NB4 (cell line): ENCODE data around the gene ATP5MC2.

Source experiments
- DNase-seq: peaks from one replicate; pipeline ENCODE4 v3.0.0; 2010; ENCODE audit warnings: low read depth
- H3K4me3 ChIP-seq: one replicate; pipeline ENCODE4 v1.5.1; 2011; ENCODE audit warnings: mild to moderate bottlenecking, low read depth, low read length, moderate library complexity
- MYC ChIP-seq: IDR thresholded peaks from 2 replicates; pipeline ENCODE4 v1.6.1; 2011; ENCODE audit warnings: low read depth, low read length
- POLR2A ChIP-seq: IDR thresholded peaks from 2 replicates; pipeline ENCODE4 v1.6.1; 2011; ENCODE audit warnings: mild to moderate bottlenecking; ENCODE audit not compliant: insufficient read length; ENCODE audit errors: extremely low read depth
- TF ChIP-seq, protein P1 (sequence below): IDR thresholded peaks from one replicate; pipeline ENCODE4 v1.5.1; 2012; ENCODE audit warnings: low read depth, low read length
- TF ChIP-seq, protein P2 (sequence below): IDR thresholded peaks from 2 replicates; pipeline ENCODE4 v1.6.1; 2011; ENCODE audit warnings: low read depth, low read length

Gene ATP5MC2

GRCh38 chr12:53714004-53714403, 38.1 kb upstream of the ATP5MC2 start:
- DNase-seq: no peak
- no peak overlapping the region for H3K4me3 ChIP-seq
- TF ChIP-seq POLR2A: no peak
- TF ChIP-seq, protein P1, sequence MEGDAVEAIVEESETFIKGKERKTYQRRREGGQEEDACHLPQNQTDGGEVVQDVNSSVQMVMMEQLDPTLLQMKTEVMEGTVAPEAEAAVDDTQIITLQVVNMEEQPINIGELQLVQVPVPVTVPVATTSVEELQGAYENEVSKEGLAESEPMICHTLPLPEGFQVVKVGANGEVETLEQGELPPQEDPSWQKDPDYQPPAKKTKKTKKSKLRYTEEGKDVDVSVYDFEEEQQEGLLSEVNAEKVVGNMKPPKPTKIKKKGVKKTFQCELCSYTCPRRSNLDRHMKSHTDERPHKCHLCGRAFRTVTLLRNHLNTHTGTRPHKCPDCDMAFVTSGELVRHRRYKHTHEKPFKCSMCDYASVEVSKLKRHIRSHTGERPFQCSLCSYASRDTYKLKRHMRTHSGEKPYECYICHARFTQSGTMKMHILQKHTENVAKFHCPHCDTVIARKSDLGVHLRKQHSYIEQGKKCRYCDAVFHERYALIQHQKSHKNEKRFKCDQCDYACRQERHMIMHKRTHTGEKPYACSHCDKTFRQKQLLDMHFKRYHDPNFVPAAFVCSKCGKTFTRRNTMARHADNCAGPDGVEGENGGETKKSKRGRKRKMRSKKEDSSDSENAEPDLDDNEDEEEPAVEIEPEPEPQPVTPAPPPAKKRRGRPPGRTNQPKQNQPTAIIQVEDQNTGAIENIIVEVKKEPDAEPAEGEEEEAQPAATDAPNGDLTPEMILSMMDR: no peak

GRCh38 chr12:53713516-53713915, 37.6 kb upstream of the ATP5MC2 start:
- no peak overlapping the region for H3K4me3 ChIP-seq
- DNase-seq: no peak
- no peak for TF ChIP-seq POLR2A
- TF ChIP-seq, protein P2, sequence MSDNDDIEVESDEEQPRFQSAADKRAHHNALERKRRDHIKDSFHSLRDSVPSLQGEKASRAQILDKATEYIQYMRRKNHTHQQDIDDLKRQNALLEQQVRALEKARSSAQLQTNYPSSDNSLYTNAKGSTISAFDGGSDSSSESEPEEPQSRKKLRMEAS: no peak
- TF ChIP-seq, protein P1: no peak
- no peak for TF ChIP-seq MYC

DNA sequence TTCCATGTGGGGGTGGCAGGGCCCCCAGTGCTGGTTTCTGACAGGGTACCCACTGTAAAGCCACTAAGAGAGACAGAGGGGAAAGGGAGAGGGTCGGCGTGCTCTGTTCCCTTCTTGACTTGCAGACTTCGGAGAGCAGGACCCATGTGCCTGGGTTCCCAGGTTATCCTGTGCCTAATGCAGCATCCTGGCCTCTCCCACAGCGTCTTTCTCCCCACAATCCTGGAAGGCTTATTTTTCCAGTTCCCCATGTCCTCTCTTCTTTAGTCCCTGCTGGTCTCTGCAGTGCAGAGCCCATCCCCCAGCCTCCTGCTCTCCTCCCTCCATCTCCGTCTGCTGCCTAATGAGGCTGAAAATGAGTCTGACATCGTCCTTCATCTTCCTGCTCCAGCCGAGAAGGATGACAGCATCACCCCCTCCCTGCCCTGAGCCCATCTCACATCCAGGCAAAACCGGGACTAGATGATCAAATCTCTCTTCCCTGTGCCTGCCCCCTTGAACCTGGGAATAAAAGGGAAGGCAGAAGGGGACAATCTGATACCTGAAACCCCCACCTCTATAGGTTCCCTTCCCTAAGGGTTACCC, 36.3 kb upstream of the ATP5MC2 start:
- DNase-seq: no peak
- no peak for TF ChIP-seq MYC
- TF ChIP-seq, protein P1: no peak
- no peak for TF ChIP-seq POLR2A
- TF ChIP-seq, protein P2: no peak
- no peak overlapping the region for H3K4me3 ChIP-seq

DNA sequence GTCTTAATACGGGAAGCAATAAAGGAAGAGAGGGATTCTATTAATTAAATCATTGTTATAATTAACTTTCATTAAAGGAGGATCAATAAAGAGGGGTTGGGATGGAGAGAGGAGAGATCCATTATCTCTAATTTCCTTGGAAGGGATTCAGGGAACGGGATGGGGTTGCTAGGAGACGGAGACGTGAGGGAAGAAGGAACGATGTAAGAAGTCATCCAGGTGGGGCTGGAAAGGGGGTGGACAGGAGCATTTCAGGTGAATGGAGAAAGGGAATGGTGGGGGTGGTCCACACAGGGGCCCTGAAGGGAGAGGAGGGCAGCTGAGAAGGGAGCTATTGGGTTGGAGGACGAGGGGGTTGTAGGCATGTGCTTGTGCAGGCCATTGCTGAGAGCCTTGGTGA, 34.2 kb upstream of the ATP5MC2 start:
- DNase-seq: no peak
- TF ChIP-seq, protein P1: no peak
- no peak for TF ChIP-seq MYC
- no peak for TF ChIP-seq POLR2A

GRCh38 chr12:53709671-53710070, 33.8 kb upstream of the ATP5MC2 start:
- TF ChIP-seq, protein P1: no peak
- TF ChIP-seq, protein P2: 0 out of 2 replicates have a peak, but pooled peaks have one; percentile 27
- no peak for DNase-seq
- no peak overlapping the region for H3K4me3 ChIP-seq

More for the DNA sequence above, 34.2 kb upstream of the ATP5MC2 start:
- H3K4me3 ChIP-seq: no peak overlapping the region

GRCh38 chr12:53706080-53706479, 30.2 kb upstream of the ATP5MC2 start:
- no peak overlapping the region for H3K4me3 ChIP-seq
- TF ChIP-seq POLR2A (no peak), MYC (no peak)
- TF ChIP-seq, protein P2: no peak
- TF ChIP-seq, protein P1: no peak

More at GRCh38 chr12:53706080-53706479, 30.2 kb upstream of the ATP5MC2 start:
- DNase-seq: no peak
